ENCODE measurements around the gene PRKCB. TPM values are rescaled to one million over a fixed set of nuclear protein-coding genes. Genes with fewer than 3 reads are reported as not detected.

PRKCB gene
- total and polyA plus RNA-seq, 2 of the 8 experiments (the other 6 are each of a cell fraction or from before 2014, with no cell fraction given): 7.1 to 12.1 TPM

DNA sequence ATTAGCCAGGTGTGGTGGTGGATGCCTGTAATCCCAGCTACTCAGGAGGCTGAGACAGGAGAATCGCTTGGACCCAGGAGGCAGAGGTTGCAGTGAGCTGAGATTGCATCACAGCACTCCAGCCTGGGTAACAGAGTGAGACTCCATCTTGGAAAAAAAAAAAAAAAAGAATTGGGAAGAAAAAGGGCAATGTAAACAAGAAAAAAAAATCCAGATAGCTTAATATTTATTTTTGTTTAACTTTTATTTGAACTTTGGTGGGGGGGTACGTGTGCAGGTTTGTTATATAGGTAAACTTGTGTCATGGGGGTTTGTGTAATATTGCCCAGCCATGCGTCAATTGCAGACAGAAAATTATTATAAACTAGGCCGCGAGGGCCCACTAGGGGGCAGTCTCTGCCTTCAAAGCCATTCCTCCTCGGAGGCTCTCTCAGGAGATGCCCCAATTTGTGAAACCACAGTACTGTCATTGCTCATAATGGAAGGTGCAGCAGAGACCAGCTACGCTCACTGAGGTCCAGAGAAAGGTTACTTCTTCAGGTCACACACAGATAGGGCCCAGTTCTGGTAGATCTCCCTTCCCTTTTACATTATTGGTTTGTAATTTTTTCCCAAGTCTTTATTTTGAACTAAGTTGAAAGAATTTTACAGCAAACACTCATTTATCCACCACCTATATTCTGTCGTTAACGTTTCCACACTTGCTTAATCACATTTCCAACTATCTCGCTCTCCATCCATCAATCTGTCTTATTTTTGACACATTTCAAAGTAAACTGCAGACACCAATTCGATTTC, 206.2 kb downstream of the PRKCB start:
- Histone ChIP-seq H3K4me3 (ENCODE audit: extremely low read depth in 1 of 4, insufficient read depth in 2 of 4, low read depth in 3 of 4, low read length in 4 of 4) (no peak overlapping the region), H2BK120ac (replicated peaks; ENCODE audit: low read depth, low read length) (no peak overlapping the region), H4K5ac (ENCODE audit: insufficient read length, low read depth, low read length) (no peak overlapping the region), H3K4ac (replicated peaks; ENCODE audit: insufficient read length, low read depth, low read length) (no peak overlapping the region), H2AFZ (ENCODE audit: low read length) (no peak overlapping the region), H2AK5ac (ENCODE audit: low read depth, low read length) (no peak overlapping the region), H2BK15ac (ENCODE audit: low read length) (no peak overlapping the region), H3K27me3 (replicated peaks in 1 of 4; ENCODE audit: control insufficient read depth in 3 of 4, extremely low read depth in 1 of 4, insufficient read depth in 3 of 4, low read length in 3 of 4) (no peaks in the 10 kb centered on the region), H2BK20ac (ENCODE audit: low read length) (no peak overlapping the region), H3K79me1 (ENCODE audit: low read depth, low read length) (no peaks in the 10 kb centered on the region), H3K27ac (ENCODE audit: low read depth, low read length) (no peak overlapping the region), H4K91ac (replicated peaks; ENCODE audit: insufficient read length, low read length) (no peak overlapping the region), H3K9ac (replicated peaks in 1 of 4; ENCODE audit: extremely low read depth in 1 of 4, low read depth in 3 of 4, low read length in 3 of 4) (no peak overlapping the region), H2BK5ac (ENCODE audit: low read depth, low read length) (no peak overlapping the region), H3K79me2 (ENCODE audit: control insufficient read depth in 1 of 2, insufficient read depth in 2 of 2, low read length in 2 of 2) (no peaks in the 10 kb centered on the region), H3K18ac (ENCODE audit: extremely low read depth, low read length) (no peak overlapping the region), H2BK12ac (ENCODE audit: low read depth, low read length) (no peak overlapping the region), H3K9me3 (ENCODE audit: insufficient read depth in 2 of 2, low read depth in 1 of 2, low read length in 1 of 2) (no peaks in the 10 kb centered on the region), H3K4me2 (ENCODE audit: insufficient read depth in 1 of 2, low read depth in 2 of 2, low read length in 2 of 2) (no peak overlapping the region), H3K36me3 (ENCODE audit: control insufficient read depth in 2 of 4, insufficient read depth in 4 of 4, low read length in 3 of 4) (no peaks in the 10 kb centered on the region), H3K56ac (replicated peaks; ENCODE audit: insufficient read length, low read depth, low read length) (no peak overlapping the region), H3K14ac (ENCODE audit: insufficient read length) (no peak overlapping the region), H3K23me2 (ENCODE audit: low read depth, low read length) (no peaks in the 10 kb centered on the region), H3K23ac (ENCODE audit: insufficient read length) (no peak overlapping the region), H4K20me1 (replicated peaks in 1 of 2; ENCODE audit: control insufficient read depth in 1 of 2, insufficient read depth in 2 of 2, low read length in 2 of 2) (no peaks in the 10 kb centered on the region), H4K8ac (ENCODE audit: extremely low read depth, insufficient read depth, low read length) (no peak overlapping the region), H3K4me1 (replicated peaks in 1 of 4; ENCODE audit: control insufficient read depth in 3 of 4, insufficient read depth in 4 of 4, low read length in 3 of 4) (peaks cover 0 to 12% (median 6%) of the 10 kb centered on the region in 4 experiments; a peak in 5 of 7 replicates)
- 43 to 100% methylated on average over 3 to 11 of the region's 11 CpGs for whole genome bisulfite sequencing, 2 experiments (ENCODE audit: extremely low coverage in 1 of 2, insufficient coverage in 1 of 2, insufficient read length in 1 of 2, insufficient replicate concordance in 2 of 2, low coverage in 1 of 2, low lambda C conversion rate in 2 of 2, missing lambda C conversion rate in 1 of 2)
- POLR2A ChIA-PET (ENCODE audit: partially characterized antibody): no interaction called here
- DNase-seq (ENCODE audit: low read depth in 1 of 2, low spot score in 2 of 2) (peak; percentile 36 to 88), FAIRE-seq (peak; percentile 68)
- CTCF ChIA-PET (ENCODE audit: partially characterized antibody): interaction anchor here (0.6 to 8.5 kb wide), 35 partner anchors 14 to 475 kb away, joined by 3 to 139 read pairs (median 4); partner anchors contain the start of gene CACNG3
- TF ChIP-seq SIRT6 (IDR thresholded peaks at IDR 0.05; ENCODE audit: low read length): no peak
- no peak for TF ChIP-seq CHD2 (IDR thresholded peaks at IDR 0.05; ENCODE audit: low read length)
- no peak for TF ChIP-seq BCL11A (IDR thresholded peaks at IDR 0.05; ENCODE audit: low read depth in 2 of 2, low read length in 2 of 2)
- TF ChIP-seq, protein P1, sequence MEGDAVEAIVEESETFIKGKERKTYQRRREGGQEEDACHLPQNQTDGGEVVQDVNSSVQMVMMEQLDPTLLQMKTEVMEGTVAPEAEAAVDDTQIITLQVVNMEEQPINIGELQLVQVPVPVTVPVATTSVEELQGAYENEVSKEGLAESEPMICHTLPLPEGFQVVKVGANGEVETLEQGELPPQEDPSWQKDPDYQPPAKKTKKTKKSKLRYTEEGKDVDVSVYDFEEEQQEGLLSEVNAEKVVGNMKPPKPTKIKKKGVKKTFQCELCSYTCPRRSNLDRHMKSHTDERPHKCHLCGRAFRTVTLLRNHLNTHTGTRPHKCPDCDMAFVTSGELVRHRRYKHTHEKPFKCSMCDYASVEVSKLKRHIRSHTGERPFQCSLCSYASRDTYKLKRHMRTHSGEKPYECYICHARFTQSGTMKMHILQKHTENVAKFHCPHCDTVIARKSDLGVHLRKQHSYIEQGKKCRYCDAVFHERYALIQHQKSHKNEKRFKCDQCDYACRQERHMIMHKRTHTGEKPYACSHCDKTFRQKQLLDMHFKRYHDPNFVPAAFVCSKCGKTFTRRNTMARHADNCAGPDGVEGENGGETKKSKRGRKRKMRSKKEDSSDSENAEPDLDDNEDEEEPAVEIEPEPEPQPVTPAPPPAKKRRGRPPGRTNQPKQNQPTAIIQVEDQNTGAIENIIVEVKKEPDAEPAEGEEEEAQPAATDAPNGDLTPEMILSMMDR (IDR thresholded peaks at IDR 0.05; ENCODE audit: control extremely low read depth in 1 of 3, insufficient read depth in 1 of 3, low read depth in 1 of 3, low read length in 3 of 3): peak; percentile 73 to 83 (median 75)
- no peak for TF ChIP-seq NRF1 (IDR thresholded peaks at IDR 0.05; ENCODE audit: low read depth, low read length)
- TF ChIP-seq HDAC6 (IDR thresholded peaks at IDR 0.05; ENCODE audit: low read depth, low read length): no peak
- no peak for TF ChIP-seq POLR2AphosphoS5 (IDR thresholded peaks at IDR 0.05; ENCODE audit: low read depth, low read length)
- TF ChIP-seq SUZ12 (IDR thresholded peaks at IDR 0.05; ENCODE audit: low read length): no peak
- TF ChIP-seq NANOG (IDR thresholded peaks at IDR 0.05; ENCODE audit: insufficient read depth, low read depth, low read length, poor library complexity, severe bottlenecking): no peak
